ENCODE data around the gene TATDN2.
A peak's percentile ranks its signal among the peaks of the same experiment; 100 is the strongest.

TATDN2 gene

DNA sequence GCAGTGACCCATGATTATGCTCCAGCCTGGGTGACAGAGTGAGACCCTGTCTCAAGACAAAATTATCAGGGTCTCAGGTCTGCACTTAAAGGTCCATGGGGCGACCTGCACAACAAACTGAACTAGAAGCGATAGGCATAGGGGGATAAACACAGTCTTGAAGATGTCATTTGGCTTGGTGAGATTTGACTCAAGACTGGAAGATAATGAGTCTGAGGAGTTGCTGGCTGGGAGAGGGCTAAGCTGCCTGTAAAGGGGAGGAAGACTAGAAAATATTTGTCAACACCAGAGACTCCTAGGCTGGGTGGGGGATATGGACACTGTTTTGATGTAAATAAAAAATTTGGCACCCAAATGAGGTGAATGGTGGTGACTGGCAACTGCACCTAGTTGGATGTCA lies 24.7 kb downstream of the TATDN2 start:
- no peak for DNase-seq

DNA sequence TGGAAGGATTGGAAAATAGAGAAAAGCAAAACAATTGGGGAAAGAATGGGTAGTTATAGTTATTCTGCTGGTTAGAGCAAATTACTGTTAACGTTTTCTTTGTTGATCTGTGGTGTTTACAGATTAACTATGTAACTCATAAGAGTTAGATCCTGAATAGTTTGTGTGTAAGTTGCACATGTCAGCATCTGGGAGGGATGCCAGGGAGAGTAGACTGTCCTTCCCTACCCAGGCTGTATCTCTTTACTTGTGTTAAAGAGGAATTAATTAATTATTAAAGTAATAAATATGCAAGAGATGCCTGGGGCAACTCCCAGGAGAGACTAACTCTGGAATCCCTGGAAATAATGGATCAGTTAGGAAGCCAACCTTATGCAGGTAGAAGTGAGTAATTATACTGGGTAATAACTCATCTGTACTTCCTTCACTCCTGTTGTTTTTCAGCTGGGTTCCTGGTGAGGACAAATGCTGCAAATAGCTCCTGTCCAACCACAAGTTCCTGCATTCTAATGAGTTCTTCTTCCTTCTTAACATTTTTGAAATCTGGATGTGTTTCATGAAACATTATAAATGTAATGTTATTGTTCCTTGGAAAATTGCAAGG lies 25.5 kb downstream of the TATDN2 start:
- no peak for DNase-seq

DNA sequence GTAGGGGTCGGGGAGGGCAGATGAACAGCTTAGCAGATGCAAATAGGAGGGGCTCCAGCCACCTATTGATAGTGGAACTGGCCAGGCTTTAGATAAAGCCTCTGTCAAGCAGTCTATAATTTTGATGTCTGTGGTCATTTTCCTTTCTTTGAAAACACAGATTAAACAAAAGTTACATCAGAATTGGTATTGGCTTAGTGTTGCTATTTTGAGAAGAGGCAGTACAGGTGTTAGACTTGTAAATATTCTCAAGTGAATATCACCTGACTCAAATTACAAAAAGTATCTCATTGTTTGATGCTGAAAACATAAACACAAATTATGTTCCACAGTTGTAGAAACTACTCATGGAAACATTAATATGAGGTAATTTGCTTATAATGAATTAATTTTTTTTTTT lies 26.3 kb downstream of the TATDN2 start:
- DNase-seq: no peak

DNA sequence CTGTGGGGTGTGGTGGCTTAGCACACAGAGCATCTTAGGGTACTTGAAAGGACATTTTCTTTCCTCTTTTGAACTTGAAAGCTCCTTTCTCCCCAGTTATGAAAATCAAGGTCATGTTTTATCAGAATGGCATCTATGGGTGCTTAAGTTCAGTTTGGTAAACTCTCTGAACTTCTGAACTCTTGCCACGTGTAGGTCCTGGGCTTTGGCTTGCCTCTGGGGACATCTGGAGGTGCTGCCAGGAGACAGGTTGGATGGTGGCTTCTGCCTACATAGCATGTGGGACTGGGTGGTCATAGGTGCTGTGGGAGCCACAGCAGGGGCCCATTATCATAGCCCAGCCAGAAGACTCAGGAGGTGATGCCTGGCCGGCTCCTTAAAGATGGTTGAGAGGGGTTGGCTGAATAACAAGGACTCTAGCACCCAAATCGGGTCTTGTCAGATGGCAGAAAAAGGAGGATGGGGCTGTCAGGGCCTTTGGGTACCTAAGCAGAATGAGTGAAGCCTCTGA lies 28.9 kb downstream of the TATDN2 start:
- no peak for DNase-seq

DNA sequence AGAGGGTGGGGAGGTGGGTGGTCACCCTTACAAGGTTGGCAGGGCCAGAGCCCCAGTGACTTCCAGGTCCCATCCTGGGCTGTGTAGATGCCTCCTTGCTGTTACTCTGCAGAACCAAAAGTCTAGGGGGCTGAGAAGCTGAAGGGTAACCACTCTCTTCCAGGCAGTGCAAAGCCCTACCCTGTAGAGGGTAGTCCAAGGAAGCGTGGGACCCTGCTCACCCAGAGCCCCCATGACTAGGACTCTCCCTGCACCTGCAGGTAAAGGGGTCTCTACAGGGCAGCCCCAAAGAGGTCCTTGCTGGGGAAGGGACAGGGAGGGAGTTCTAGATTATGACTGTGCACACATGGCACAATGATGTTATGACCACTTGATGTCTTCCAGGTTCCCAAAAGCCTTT lies 30.2 kb downstream of the TATDN2 start:
- no peak for DNase-seq

DNA sequence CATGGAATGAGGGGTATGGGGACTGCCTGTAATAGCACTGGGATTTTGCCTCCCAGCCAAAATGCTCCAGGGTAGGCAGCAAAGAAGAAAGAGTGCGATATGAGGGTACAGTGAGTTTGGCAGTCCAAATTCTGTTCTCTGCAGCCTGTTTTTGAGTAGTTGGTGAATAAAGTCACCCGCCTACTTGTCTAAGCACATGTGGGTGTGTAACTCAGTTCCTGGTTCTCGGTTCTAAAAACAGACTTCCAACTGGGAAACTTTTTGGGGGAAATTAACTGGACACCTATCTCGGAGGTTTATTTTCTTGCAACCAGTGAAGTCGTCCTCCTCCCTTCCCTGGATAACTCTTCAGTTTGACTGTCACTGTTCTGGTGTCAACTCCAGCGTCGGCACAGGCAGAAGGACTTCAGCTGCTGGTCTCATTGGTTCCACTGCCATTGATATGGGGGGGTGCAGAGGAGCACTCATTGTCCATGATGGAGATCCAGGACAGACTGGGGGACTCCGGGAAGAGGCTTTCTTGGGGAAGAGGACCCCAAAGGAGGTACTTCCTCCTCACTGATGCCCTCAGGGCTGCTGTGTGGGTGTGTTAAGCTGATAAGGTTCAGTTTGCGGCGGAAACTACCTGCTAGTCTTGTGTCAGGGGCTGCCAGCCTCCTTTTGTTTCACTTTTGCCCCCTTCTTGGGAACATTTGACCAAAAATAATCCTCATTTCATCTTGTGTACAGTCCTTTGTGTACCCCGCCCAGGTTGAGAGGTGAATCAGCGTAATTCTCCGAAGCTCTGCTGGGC lies 31.3 kb downstream of the TATDN2 start:
- no peak for DNase-seq

DNA sequence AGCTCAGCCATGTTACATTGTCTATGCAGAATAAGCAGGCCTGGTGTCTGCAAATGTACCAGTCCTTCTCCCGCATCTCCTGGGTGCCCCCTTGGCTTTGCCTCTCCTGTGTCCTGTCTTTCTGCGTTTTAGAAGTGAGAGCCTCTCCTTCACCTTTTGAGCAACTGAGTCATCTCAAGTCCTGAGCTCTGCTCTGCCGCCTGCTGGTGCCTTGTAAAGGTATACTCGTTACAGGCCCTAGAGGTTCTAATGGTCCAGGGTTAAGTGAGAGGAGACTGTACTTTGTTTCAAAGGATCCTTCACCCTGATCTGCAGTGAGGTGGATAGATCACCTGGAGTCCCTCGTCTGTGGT lies 31.9 kb downstream of the TATDN2 start:
- DNase-seq: no peak

DNA sequence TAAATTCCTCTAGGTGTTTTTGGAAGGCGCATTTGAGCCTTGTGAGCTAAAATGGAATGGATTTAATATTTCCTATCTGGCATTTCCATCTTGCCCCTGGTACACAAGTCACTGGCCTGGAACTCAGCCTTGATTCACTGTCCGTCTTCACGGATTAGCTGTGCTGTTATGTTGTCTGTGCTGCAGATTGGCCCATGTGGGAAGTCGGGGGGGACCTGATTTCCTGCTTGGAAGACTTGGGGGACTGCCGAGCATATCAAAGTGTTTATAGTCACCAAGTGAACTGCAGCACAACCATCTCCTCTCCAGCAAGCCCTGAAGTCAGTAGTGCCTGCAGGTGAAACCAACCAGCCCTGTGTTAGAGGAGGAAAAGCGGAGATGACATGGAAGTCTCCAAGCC lies 32.3 kb downstream of the TATDN2 start:
- DNase-seq: no peak

DNA sequence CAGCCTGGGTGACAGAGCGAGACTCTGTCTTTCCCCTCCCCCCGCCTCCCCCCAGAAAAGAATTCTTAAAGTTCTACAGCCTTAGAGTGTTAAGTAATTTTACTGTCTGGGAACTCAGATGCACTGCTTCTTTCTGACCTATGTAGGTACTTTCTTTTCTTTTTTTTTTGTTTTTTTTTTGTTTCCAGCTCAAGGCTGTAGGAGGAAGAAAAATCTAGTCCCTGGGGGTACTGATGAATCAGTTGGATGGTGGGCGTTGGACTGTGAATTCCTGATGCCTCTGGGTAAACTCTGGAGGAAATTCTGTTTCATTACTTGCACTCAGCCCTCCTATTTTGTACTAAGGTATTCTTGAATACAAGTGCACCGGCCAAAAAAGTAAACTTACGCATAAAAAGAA lies 33.7 kb downstream of the TATDN2 start:
- no peak for DNase-seq

DNA sequence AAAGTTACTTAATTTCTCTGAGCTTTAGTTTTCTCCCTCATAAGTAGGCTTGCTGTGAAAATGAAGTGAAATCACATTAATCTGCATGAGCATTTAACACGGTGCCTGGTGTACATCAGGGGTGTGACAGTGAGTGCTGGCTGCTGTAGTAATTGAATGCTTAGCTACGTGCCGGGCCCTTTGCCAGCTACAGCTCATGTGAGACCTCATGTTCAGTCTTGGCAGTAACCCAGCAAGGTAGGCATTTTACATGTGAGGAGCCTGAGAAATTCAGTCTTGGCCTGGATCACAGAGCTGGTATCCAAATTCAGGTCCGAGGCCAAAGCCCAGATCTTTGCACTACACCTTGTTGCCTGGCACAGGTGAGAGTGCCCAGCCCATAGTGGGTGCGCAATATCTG lies 35.4 kb downstream of the TATDN2 start:
- peak; percentile 32 for DNase-seq

DNA sequence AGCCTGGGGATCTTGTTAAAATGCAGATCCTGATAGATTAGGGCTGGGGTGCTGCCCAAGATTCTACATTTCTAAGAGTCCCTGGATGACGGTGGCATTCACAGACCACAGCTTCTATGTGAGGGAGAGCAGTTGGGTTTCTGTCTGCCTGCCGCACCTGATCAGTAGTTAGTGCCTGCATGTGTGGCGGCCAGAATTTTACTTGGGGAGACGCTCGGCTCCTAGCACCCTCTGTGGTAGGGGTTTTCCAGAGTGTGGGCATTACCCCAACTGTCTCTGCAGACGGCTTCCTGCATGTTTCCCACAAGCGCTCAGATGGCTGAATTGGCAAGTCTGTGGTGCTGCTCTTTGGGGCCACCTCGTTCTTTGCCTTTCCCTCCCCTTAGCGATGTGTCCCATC lies 36.2 kb downstream of the TATDN2 start:
- no peak for DNase-seq

DNA sequence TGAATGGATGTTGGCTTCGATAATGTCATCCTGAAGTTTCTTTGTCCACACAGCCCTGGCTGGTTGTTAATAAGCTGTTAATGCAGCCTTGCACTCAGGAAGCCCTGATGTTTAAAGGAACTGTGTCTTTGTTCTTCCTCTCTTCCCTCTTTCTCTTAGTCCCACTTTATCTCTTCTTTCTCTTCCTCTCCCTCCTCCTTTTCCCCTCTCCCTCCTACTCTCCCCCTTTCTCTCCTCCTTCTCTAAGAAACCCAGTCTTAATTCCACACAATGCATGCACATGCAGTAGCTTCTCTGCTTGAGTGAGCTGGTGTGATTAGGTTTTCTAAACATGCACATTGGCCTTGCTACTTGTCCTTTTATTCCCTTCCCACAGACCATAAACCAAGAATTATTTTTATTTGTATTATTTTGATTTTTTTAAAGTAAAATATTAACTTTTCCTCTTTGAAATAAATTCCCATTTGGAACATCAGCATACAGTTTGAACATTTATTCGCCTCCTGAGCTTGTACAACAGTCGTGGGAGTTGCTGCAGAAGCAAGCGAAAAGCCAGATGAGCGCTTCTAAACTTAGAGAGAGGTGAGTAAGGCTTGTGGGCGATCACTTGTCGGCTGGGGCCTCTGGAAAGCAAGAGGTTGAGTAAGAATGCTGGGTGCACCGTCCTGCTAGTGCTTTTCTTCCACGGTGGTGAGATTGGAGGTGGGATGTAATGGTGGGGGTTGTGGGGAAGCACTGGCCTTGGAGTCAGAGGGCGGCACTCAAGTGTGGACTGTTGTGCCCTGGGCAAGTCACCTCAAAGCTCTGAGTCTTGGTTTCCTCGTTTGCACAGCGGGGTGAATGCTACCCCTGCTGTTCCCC lies 37.2 kb downstream of the TATDN2 start:
- no peak for DNase-seq

DNA sequence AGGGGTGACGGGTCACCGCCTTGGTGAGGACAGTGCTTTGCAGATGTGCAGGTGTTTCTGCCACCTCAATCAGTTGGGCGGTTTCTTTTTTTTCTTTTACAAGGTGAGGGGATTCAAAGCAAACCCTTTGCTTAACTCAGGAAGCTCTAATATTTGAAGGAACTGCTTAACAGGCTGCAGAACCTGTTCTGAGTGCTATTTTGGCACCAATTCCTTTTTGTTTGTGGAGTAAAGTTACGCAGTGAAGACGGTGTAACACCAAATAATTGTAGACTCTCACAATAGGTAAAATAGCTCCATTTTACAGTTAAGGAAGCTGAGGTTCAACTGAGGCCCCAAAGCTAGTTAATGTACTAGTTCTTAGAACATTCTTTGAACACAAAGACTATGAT lies 37.9 kb downstream of the TATDN2 start:
- DNase-seq: no peak

DNA sequence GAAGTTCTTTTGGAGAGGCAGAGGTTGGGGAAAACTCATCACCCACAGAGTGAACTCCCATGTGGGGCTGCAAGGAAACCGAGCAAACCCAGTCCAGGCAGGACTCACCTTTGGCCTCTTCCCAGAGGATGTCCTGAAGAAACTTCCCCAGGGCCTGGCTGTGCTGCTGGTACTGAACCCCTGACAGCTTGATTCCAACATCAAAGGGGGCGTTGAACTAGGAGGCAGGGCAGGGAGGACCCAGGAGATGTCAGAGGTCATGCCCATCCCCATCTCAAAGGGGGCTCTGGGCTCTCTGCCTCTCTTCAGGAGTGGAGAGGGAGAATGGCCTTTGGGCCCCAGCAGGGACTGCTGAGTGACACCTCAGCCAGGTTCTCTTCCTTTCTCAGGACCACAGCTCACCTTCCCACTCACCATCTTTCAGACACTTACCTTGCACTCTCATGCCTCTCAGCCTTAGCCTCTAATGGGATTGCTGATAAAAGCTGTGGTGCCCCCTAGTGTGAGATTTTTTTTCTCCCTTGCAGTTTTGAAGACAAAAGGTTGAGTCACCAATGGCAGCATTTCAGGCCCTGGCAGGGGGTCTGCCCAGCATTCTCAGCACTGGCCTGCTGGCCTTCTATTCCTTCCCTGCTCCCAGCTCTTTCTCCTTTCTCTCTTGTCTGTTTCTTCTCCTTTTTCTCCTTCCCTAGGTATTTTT lies 38.5 kb downstream of the TATDN2 start:
- DNase-seq: no peak

DNA sequence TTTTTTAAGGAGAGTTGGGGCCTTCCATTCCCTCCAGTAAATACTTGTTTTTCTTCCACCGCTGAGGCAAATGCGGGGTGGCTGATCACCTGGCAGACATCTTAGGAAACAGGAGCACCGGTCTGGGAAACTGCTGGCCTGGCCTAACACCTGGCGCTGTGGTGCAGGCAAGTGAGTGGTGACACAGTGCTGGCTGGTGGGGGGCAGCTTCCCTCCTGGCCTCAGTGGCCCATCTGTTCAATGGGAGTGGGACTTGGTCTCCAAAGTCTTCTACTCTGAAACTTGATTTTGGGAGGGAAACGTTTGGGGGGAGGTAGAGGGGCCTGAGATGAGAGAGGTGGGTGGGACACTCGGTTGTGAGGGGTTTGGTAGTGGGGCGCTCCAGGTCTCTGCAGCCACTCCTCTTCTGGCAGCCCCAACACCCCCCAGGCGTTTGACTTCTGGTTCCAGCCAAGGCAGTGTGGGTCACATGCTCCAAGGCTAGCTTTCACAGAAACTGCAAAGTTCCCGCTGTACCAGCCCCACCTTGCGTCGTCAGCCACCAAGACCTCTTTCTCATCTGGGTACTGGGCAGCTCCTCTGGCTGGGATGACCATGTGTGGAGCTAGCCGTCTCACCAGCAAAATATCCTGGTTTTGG lies 39.8 kb downstream of the TATDN2 start:
- DNase-seq: no peak

DNA sequence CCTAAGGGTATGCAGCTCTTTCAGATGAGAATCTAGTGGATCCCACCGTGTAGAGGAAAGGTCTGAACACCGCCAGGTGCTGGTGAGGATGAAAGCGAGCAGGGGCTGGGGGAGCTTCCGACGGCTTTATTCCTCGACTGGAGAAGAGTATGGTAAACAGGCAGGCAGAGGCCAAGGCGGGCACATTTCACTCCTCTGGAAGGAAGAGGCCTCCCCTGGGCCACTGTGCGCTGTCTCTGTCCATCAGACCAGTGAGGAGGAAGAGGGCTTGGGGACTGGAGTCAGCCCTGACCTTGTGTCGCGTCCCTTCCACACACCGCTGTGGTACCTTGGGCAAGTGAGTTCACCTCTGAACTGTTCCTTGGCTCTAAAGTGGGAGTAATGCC lies 40.3 kb downstream of the TATDN2 start:
- DNase-seq: no peak

DNA sequence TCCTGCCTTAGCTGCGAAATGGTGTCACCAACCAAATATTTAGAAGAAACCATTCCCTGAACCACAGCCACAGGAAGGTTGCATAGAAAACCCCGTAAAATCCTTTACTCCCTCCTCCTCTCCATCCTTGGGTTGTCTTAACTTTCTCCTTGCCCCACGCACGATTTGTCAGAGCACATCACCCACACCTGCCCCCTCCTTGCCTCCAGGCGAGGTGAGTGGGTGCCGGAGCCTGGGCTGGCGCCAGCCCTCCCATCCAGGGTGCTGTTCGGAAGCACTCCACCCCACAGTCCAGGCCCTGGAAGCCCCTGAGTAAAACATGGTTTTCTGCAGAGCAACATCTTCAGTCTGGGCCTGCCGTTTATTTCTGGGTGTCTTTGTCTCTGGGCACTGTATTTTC lies 40.8 kb downstream of the TATDN2 start:
- no peak for DNase-seq

DNA sequence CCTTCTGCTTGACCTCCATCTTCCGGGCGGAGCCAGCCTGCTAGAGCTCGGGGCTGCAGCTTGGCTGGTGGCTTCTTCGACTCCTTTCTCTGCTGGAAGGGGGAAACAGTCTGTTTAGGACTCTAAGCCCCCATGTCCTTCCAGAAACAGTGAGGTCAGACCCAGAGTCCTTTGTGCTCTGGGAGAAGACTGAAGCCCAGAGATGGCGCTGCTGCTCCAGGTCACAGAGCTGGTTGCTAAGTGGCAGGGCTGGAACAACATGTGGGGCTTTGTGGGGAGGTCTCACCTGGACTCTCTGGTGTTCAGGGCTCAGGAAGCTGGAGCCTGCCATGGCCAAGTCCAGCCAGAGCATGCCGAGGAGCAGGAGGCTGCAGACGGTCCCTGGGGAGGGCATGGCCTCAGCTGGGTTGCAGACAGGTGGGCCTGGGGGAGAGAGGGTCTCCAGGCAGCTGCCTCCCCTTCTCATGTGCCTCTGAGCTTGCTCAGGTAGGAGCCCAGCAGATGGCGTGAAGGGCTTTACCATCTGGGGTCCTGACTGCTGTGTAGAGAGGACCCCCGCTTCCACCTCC lies 41.6 kb downstream of the TATDN2 start:
- no peak for DNase-seq

DNA sequence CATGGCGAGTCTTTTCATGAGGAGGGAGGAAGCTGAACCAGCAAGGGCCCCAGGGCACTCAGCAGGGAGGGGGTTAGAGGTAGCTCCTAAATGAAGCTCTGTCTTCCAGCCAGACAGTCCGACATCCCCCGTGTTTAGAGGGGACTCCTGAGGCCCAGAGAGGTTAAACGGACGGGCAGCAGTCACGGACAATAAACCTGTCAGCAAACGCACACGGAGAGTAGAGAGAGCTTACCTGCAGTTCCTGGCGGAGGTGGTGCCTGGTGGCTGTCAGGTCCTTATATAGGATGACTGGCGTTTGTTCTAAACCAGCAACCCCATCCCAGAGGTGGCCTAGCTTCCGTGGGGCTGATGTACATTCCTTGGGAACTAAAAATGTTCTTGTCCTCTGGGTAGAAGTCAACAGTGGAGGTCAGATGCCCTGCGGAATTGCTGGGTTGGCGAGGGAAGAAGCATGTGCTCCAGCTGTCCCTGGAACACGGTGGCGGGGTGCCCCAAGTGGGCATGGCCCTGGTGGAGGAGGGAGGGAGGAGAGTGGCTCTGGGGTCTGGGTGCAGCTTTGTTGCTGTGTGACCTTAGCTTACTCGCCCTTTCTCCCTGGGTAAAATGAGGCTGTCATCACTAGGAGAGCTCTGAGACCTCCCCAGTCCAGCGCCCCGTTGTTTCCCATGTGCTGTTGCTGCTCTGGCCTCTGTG lies 42.4 kb downstream of the TATDN2 start:
- DNase-seq: no peak

DNA sequence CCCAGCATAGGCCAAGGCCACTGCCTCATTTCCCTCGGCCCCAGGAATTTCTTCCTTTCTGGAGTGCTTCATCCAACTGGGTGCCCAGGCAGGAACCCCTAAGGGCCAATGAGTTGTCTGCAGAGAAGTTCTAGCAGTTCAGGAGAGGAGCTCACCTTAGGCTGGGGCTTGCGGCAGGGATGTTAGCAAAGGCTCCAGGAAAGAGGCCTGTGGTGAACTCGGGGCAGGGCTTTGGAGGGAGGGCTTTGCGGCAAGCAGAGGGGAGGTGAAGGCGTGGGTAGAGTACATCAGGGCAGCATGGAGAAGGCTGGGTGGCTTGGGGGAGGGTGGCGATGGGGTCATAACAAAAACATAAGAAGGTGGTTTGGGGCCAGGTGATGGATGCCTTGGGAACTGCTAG lies 43.4 kb downstream of the TATDN2 start:
- DNase-seq: no peak

DNA sequence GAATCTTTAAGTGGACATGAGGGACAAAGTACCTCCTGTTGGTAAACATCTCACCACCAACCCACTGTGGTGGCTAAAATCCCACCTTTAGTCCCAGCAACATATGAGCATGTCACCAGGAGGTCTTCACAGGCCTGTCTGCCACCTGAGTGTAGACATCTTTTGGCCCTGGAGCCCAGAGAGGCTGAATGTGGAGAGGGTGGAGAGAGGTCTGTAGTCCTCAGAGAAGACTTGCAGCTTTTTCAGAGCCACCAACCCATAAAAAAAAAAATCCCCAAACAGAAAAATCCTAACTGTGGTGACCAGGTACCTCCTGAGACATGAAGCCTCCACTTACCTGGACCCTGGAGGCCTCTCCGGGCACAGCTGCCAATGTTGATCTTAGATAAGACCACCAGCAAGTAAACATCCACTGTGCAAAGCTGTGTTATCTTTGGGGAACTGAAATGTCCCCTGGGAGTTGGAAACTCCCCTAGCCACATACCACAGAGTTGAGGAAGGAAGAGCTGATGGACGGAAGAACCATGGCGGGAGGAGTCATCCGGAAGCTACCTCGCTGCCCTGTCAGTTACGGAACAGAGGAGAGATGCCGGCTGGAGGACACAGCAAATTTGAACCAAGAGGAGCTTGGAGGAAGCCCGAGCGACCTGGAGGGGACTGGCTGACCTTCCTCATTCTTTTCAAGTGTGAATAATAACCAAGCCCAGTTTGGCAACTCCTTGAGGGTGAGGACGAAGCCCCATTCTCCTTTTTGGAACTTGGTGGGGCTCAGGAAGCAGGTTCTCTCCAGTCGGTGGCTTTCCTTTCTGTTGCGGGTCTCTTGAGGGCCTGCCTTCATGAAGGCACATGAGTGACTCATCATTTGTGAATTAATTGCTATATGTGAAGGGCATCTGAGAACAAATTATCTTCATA lies 44.5 kb downstream of the TATDN2 start, which contains the start of gene GHRL:
Gene GHRL (minus strand): TSS at position 443 of the 915 bp plus-strand sequence. CDS start 2,767 bp downstream, outside the sequence.
- DNase-seq: no peak

Data from NCI-H1436 (cell line).